DND-41 (cell line): ENCODE data around the gene NDUFAF5.

Experiments used
- EZH2 ChIP-seq: IDR thresholded peaks from 3 replicates; pipeline ENCODE4 v1.6.1; 2012; ENCODE audit warnings: borderline replicate concordance, low read depth, mild to moderate bottlenecking, moderate library complexity, low read length, inconsistent platforms; ENCODE audit not compliant: severe bottlenecking
- TF ChIP-seq, protein P1 (sequence below): IDR thresholded peaks from 2 replicates; pipeline ENCODE4 v1.5.1; 2012; ENCODE audit warnings: borderline replicate concordance, low read length, moderate library complexity, mild to moderate bottlenecking; ENCODE audit not compliant: poor library complexity, severe bottlenecking; ENCODE audit errors: extremely low read depth

DNA sequence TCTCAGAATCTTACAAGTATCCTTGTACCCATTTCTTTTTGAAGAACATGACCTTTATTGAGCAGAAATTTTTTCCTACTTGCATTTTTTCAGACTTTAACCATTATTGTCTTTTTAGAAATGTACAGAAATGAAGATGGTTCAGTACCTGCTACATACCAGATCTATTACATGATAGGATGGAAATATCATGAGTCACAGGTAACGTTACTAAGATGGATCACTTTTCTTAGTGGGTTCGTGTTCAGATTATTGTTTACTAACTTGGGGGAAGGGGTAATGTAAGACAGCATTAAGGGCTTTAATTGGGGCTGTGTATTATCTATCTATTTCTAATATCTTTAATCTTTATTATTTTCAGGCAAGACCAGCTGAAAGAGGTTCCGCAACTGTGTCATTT, 31.9 kb downstream of the NDUFAF5 start:
- TF ChIP-seq, protein P1, sequence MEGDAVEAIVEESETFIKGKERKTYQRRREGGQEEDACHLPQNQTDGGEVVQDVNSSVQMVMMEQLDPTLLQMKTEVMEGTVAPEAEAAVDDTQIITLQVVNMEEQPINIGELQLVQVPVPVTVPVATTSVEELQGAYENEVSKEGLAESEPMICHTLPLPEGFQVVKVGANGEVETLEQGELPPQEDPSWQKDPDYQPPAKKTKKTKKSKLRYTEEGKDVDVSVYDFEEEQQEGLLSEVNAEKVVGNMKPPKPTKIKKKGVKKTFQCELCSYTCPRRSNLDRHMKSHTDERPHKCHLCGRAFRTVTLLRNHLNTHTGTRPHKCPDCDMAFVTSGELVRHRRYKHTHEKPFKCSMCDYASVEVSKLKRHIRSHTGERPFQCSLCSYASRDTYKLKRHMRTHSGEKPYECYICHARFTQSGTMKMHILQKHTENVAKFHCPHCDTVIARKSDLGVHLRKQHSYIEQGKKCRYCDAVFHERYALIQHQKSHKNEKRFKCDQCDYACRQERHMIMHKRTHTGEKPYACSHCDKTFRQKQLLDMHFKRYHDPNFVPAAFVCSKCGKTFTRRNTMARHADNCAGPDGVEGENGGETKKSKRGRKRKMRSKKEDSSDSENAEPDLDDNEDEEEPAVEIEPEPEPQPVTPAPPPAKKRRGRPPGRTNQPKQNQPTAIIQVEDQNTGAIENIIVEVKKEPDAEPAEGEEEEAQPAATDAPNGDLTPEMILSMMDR, result no peak
- no peak for TF ChIP-seq EZH2
